HUES6 (cell line): Measurements from ENCODE around the gene PPP1R9A.

Experiments used
- H3K27ac ChIP-seq: 2 replicates; pipeline ENCODE4 v1.7.0; 2013; ENCODE audit warnings: low read depth, mild to moderate bottlenecking, low read length, inconsistent platforms
- H3K27me3 ChIP-seq: 2 replicates; pipeline ENCODE4 v1.6.1; 2013; ENCODE audit warnings: low read length; ENCODE audit not compliant: control insufficient read depth, insufficient read depth
- H3K36me3 ChIP-seq: 2 replicates; pipeline ENCODE4 v1.6.1; 2013; ENCODE audit warnings: low read length; ENCODE audit not compliant: control insufficient read depth, insufficient read depth
- H3K4me1 ChIP-seq: 2 replicates; pipeline ENCODE4 v1.6.1; 2013; ENCODE audit warnings: low read length; ENCODE audit not compliant: control insufficient read depth, insufficient read depth
- H3K4me3 ChIP-seq: 2 replicates; pipeline ENCODE4 v1.5.1; 2013; ENCODE audit warnings: low read depth, low read length
- H3K9ac ChIP-seq: one replicate; pipeline ENCODE4 v1.6.1; 2013; ENCODE audit warnings: mild to moderate bottlenecking, low read length
- H3K9me3 ChIP-seq: 2 replicates; pipeline ENCODE4 v1.6.1; 2013; ENCODE audit warnings: low read depth, low read length; ENCODE audit not compliant: control insufficient read depth, insufficient read depth

The PPP1R9A gene

DNA sequence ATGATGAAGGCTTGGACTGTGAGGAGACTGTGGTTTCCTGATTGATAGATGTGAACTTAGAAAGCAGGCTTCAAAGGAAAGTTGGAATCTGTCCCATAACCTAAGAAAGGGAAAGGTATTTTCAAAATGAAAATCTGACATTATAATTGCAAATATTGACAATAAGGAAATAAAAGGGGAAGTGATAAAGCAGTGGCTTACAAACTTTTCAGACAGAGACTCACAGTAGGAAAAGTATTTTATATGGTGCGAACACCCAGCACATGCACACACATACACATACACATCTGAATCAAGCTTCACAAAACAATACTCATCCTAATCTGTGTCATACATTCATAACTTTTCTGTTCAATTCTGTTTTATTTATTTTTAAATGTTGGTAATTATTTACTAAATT is 412.2 kb downstream of the PPP1R9A start:
- H3K9ac ChIP-seq, result no peak overlapping the region
- H3K27ac ChIP-seq, result no peak overlapping the region
- no peaks in the 10 kb centered on the region for H3K36me3 ChIP-seq
- peaks cover 4% of the 10 kb centered on the region for H3K4me1 ChIP-seq
- no peaks in the 10 kb centered on the region for H3K9me3 ChIP-seq
- H3K27me3 ChIP-seq, result peaks cover 11% of the 10 kb centered on the region; the same call in 1 of the 2 replicates
- H3K4me3 ChIP-seq, result no peak overlapping the region

DNA sequence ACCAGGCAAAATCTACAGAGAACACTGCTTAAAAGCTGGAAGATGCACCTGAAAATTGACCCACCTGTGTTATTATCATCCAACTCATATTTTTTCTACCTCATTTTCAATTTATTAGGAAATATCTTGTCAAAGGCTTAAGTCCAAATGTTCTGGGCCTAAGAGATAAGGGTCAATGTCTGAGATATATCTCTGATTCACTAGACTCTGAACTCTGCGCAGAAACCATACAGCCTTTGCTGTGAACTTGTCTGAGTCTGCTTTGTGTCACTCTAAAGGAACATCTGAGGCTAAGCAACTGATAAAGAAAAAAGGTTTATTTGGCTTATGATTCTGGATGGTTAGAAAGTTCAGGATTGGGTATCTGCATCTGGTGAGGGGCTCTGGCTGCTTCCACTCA is 413.3 kb downstream of the PPP1R9A start:
- H3K27me3 ChIP-seq, result peaks cover 20% of the 10 kb centered on the region; the same call in 1 of the 2 replicates
- H3K9ac ChIP-seq, result no peak overlapping the region
- no peaks in the 10 kb centered on the region for H3K9me3 ChIP-seq
- H3K27ac ChIP-seq, result no peak overlapping the region
- no peak overlapping the region for H3K4me3 ChIP-seq
- peaks cover 4% of the 10 kb centered on the region for H3K4me1 ChIP-seq
- no peaks in the 10 kb centered on the region for H3K36me3 ChIP-seq

DNA sequence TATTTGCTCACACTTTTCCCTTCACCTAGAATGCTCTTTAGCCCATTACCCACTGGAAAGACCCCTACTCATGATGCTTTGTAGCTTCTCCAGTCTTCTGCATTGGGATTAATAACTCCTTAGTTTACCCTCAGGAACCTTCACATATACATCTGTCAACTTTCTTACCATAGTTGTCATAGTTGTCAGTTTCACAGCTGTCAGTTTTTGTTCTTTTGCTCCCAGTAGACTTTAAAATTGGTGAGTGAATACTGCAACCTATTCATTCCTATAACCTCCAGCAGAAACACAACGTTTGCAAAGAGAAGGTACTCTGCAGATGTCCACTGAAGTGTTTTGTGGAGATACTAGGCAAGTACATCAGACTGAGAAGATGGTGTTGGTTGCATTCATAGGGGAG is 414.3 kb downstream of the PPP1R9A start:
- H3K4me3 ChIP-seq, result no peak overlapping the region
- H3K9me3 ChIP-seq, result no peaks in the 10 kb centered on the region
- peaks cover 4% of the 10 kb centered on the region for H3K4me1 ChIP-seq
- peaks cover 20% of the 10 kb centered on the region; the same call in 1 of the 2 replicates for H3K27me3 ChIP-seq
- H3K27ac ChIP-seq, result no peak overlapping the region
- no peak overlapping the region for H3K9ac ChIP-seq
- H3K36me3 ChIP-seq, result no peaks in the 10 kb centered on the region

GRCh38 chr7:95322396-95322795 is 415.0 kb downstream of the PPP1R9A start:
- Histone ChIP-seq H3K36me3 (no peaks in the 10 kb centered on the region), H3K9ac (no peak overlapping the region), H3K9me3 (no peaks in the 10 kb centered on the region), H3K4me3 (no peak overlapping the region), H3K27me3 (peaks cover 20% of the 10 kb centered on the region; the same call in 1 of the 2 replicates), H3K27ac (no peak overlapping the region), H3K4me1 (peaks cover 4% of the 10 kb centered on the region)

DNA sequence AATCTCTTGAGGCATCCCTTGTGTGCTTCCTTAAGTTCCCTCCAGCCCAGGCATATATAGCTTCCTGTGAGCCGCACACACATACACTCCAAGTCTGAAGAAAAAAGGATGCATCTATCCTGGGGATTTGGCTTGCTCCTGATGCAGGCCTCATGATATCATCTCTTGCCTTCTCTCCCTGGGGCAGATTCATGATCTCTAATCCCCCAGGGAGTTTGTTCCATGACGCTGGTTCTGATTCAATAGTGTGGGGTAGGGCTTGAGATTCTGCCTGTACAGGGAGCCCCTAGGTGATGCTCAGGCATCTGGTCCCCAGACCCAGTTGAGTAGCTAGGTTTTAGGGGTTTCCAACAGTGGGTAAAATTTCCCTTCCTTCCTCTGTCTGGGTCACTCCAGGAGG is 415.5 kb downstream of the PPP1R9A start:
- H3K4me3 ChIP-seq, result no peak overlapping the region
- H3K4me1 ChIP-seq, result peaks cover 4% of the 10 kb centered on the region
- H3K36me3 ChIP-seq, result no peaks in the 10 kb centered on the region
- no peaks in the 10 kb centered on the region for H3K9me3 ChIP-seq
- H3K27ac ChIP-seq, result no peak overlapping the region
- H3K9ac ChIP-seq, result no peak overlapping the region
- H3K27me3 ChIP-seq, result peaks cover 20% of the 10 kb centered on the region; the same call in 1 of the 2 replicates

- H3K4me3 ChIP-seq, result no peak overlapping the region
- no peak overlapping the region for H3K9ac ChIP-seq
- H3K27me3 ChIP-seq, result peaks cover 20% of the 10 kb centered on the region; the same call in 1 of the 2 replicates
- H3K36me3 ChIP-seq, result no peaks in the 10 kb centered on the region
- no peak overlapping the region for H3K27ac ChIP-seq
- peaks cover 4% of the 10 kb centered on the region for H3K4me1 ChIP-seq
- H3K9me3 ChIP-seq, result no peaks in the 10 kb centered on the region
These were observed 416.2 kb downstream of the PPP1R9A start for GRCh38 chr7:95323410-95324129.

- Histone ChIP-seq H3K27ac (no peak within 1 kb of the TSS), H3K36me3 (no peaks in the 10 kb centered on the region), H3K4me3 (peak within 1 kb of the TSS; percentile 43; the same call in 1 of the 2 replicates), H3K4me1 (peaks cover 4% of the 10 kb centered on the region), H3K27me3 (peaks cover 20% of the 10 kb centered on the region; the same call in 1 of the 2 replicates), H3K9ac (no peak within 1 kb of the TSS), H3K9me3 (no peaks in the 10 kb centered on the region)
These were observed 417.0 kb downstream of the PPP1R9A start, which contains the start of gene PON1 for GRCh38 chr7:95324431-95324830. TSS of gene PON1 (minus strand) at chr7:95324532. CDS start at chr7:95324475, 57 bp downstream.

DNA sequence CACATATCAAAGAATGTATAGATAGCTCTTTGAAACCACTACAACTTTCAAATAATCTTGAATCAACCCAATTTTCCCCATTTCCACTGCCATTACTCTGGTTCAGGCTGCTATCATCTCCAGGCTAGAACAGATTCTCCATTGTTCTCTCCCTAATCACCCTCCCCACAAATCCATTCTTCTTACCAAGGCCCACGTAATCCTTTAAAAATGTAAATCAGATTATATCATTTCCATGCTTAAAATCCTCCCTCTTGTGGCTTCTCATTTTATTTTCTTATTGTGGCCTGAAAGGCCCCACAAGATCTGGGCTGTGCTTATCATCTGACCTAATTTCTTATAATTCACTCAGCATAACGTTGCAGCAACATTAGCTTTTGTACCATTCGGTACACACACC is 420.0 kb downstream of the PPP1R9A start:
- H3K4me3 ChIP-seq, result no peak overlapping the region
- H3K9ac ChIP-seq, result no peak overlapping the region
- no peaks in the 10 kb centered on the region for H3K36me3 ChIP-seq
- H3K27me3 ChIP-seq, result peaks cover 20% of the 10 kb centered on the region; the same call in 1 of the 2 replicates
- H3K4me1 ChIP-seq, result peaks cover 4% of the 10 kb centered on the region
- no peak overlapping the region for H3K27ac ChIP-seq
- no peaks in the 10 kb centered on the region for H3K9me3 ChIP-seq

GRCh38 chr7:95330204-95330960 is 423.0 kb downstream of the PPP1R9A start:
- no peak overlapping the region for H3K4me3 ChIP-seq
- no peak overlapping the region for H3K27ac ChIP-seq
- no peaks in the 10 kb centered on the region for H3K36me3 ChIP-seq

DNA sequence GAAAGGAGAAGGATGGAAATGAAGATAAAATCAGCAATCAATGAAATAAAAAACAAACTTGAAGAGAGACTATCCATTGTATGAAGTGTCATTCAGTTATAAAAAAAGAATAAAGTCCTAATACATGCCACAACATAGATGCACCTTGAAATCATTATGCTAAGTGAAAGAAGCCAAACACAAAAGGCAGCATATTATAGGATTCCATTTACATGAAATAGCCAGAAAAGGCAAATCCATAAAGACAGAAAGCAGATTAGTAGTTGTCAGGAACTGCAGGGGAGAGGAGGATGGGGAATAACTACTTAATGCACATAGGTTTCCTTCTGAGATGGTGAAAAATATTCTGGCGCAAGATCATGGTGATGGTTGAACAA is 423.6 kb downstream of the PPP1R9A start:
- H3K27ac ChIP-seq, result no peak overlapping the region
- H3K27me3 ChIP-seq, result no peaks in the 10 kb centered on the region
- no peaks in the 10 kb centered on the region; the same call in 1 of the 2 replicates for H3K4me1 ChIP-seq
- no peaks in the 10 kb centered on the region for H3K9me3 ChIP-seq
- H3K4me3 ChIP-seq, result no peak overlapping the region
- H3K9ac ChIP-seq, result no peak overlapping the region
- H3K36me3 ChIP-seq, result no peaks in the 10 kb centered on the region

More at GRCh38 chr7:95330204-95330960, 423.0 kb downstream of the PPP1R9A start:
- Histone ChIP-seq H3K9me3 (no peaks in the 10 kb centered on the region), H3K9ac (no peak overlapping the region), H3K27me3 (peaks cover under 1% of the 10 kb centered on the region; the same call in 1 of the 2 replicates), H3K4me1 (no peaks in the 10 kb centered on the region; the same call in 1 of the 2 replicates)

DNA sequence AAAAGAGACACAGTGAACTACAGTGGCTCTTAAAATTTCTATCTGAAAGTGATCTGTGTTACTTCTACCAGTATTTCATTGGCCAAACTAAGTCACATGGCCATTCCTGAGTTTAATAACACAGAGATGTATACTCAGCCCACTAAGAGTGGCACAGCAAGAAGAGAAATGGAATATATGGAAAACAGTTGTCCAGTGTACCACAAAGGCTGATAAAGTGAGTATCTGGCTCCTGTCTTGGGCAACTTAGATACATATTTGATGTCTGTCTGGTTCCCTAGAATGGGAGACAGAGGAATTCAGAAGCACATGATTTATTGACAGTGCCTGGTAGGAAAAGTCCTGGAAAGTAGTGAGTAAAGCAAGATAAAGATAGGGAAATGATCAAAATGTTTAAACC is 427.1 kb downstream of the PPP1R9A start:
- Histone ChIP-seq H3K9ac (no peak overlapping the region), H3K9me3 (no peaks in the 10 kb centered on the region), H3K27ac (no peak overlapping the region), H3K27me3 (no peaks in the 10 kb centered on the region), H3K4me3 (no peak overlapping the region), H3K4me1 (no peaks in the 10 kb centered on the region; the same call in 1 of the 2 replicates), H3K36me3 (no peaks in the 10 kb centered on the region)
